ENCODE data around the gene DYRK1A.
A peak's percentile ranks its signal among the peaks of the same experiment; 100 is the strongest.

Gene DYRK1A

DNA sequence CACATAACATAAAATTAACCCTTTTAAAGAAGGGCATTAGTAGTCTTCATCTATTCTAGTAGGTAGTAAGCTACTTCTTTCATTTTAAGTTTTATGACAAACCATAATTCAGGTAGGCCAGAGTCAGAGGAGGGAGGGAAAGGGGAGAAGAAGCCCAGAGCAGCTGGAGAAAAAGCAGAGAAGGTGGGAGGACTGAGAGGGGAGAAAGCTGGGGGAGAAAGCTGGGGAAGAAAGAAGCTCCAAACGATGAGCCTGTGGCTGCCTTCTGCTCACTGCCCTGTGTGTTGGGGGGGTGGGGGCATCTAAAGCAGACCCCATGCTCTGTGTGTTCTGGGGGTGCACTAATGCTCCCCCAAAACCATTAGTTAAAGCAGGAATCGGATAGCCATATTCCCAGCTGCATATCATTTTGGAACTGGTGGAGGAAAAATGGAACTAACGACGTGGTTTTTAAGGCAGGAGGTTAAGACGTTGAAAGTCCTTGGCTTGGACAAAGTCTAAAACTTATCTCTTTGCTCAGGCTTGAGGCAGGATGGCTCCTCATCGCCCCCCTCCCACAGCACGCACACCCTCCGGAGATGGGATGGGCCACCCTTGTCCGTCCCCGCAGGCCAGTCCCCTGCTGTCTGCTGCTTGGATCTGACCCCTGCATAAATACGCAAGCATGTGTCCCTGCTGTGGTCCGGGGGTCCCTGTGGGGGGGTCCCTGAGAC is 184.2 kb downstream of the DYRK1A start:
- no peak for DNase-seq (ENCODE audit: low spot score)

DNA sequence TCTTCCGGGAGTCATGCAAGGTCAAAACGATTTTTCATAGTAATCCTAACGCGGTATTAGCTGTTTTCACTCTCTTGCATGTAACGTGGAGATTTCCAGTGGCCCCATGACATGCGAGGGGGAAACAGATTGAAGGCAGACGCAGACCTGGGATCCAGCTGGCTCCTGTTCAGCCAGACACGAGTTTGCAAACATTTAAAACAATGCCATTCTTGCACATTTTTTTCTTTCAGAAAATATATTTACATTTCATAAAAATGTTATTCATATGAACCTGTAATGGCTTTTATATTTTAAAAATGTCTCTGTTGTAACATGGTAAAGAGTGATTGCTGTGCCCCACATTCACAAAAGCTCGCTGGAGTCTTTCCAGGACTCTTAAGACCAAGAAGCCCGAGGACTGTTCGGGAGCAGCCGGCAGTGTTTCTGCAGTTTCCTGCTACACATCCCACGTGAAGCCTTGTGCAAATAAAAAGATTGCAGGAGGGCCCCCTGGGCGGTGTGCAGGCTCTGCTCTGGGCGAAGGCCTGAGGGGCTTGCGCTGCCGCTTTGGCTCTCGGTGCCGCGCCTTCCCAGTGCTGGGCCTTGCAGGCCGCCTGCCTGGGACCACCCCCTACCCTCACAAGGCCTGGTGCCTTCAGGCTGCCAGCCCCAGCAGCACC is 184.9 kb downstream of the DYRK1A start:
- DNase-seq (ENCODE audit: low spot score): no peak

DNA sequence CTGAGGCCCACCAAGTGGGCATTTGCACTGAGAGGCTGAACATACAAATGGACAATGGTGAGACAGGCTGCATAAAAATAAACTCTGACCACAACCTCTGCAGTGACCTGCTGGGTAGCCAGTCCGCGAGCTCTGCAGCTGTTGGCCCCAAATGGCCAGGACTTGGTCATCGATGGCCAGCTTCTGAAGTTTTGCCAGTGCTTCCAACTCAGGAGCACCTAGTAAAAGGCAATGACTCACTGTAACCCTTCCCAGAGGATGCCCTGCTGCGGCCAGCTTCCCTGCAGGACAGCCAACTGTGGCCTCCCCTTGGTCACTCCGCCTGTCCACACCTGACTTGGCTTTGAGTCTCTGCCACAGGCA is 185.4 kb downstream of the DYRK1A start:
- no peak for DNase-seq (ENCODE audit: low spot score)

DNA sequence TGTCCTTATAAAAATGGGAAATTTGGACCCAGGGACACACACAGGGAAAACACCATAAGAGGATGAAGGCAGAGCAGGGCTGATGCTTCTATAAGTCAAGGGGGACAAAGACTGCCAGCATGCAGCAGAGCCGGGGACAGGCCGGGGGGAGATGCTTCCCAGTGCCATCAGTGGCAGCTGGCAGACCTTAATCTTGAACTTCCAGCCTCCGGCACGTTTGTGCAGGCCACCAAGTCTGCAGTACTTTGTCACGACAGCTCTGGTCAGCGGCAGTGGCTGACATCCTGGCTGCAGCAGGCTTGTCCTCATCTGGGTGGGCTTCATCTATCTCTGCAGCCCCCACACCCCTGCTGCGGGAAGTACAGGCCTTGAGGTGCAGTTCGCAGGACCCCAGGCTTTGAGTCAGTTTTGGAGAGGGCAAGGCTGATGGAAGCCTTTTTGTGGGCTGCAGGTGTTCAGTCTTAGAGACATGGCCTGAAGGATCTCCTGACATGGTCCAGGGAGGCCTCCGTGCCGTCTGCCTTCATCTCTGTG is 186.0 kb downstream of the DYRK1A start:
- DNase-seq (ENCODE audit: low spot score): no peak

DNA sequence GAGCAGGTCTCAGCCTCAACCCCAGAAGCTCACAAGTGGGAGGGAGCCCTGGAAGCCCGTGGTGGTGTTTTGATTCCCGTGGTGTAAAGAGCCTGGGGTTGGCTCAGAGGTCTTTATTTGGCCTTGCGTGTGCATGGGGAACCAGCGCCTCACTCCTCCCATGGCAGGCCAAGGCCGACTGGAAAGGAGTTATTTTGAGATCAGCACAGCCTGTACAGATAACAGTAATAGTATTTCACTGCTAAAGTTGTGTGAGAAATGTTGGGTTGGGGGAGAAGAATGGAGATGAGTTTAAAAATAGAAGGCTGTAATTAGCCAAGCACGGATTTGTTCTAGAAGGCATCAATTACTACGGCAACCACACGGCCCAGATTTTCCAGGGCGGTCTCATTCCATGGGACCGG is 186.5 kb downstream of the DYRK1A start:
- no peak for DNase-seq (ENCODE audit: low spot score)

DNA sequence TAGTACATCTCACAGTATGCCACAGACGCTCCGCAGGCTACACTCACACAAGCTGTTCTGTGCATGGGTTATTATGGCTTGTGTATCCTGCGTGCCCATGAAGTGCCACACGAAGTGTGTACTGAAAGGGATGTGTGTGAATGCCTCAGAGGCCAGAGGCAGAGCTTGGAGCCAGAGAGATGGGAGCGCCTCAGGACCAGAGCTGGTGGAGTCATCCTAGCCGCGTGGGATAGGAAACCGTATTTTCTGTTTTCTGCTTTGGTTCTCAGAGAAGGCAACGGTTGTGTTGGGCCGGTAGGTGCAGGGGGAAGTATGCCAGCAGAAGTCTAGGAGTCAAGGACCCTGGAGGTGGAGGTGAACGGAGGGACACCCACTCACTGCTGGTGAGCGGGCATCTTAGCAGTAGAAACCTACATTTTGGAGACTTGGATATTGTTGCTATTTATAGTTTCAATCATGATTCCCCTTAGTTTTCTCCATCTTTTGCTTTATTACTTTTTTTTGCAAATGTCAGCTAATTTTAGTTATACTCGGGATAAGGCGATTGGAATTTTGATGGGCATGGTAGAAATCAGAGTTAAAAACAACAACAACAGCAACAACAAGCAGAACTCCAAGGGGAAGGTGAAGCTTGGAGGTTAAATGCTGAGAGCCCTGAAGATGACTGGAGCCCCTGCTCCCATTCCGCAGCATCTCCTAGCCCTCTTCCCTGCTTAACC is 188.2 kb downstream of the DYRK1A start:
- DNase-seq (ENCODE audit: low spot score): no peak

DNA sequence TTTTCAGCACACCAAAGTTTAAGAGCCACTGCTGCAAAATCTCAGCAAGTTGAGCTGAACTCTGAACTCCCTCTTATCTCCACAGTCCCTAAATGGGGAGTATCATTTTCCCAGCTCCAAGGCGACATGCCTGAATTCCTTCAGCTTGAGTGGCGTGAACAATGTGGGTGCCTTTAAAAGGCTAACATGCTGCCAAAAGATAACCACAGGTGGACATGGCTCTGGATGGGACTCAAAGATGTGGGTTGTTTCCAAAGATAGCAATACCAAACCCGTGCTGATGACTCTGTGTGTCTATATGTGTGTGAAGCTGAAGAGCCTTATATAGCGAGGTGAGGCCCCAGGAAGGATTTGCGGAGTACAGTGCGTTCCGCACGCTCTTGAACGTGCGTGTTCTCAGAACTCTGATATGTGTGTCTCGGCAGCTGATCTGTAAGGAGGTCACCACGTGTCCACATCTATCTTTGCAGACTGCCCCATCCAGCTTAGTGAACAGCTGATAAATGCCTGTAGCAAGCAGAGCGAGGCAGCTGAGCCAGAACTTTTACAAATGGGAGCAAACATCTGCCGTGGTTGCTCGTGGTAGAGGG is 189.2 kb downstream of the DYRK1A start:
- DNase-seq (ENCODE audit: low spot score): no peak

DNA sequence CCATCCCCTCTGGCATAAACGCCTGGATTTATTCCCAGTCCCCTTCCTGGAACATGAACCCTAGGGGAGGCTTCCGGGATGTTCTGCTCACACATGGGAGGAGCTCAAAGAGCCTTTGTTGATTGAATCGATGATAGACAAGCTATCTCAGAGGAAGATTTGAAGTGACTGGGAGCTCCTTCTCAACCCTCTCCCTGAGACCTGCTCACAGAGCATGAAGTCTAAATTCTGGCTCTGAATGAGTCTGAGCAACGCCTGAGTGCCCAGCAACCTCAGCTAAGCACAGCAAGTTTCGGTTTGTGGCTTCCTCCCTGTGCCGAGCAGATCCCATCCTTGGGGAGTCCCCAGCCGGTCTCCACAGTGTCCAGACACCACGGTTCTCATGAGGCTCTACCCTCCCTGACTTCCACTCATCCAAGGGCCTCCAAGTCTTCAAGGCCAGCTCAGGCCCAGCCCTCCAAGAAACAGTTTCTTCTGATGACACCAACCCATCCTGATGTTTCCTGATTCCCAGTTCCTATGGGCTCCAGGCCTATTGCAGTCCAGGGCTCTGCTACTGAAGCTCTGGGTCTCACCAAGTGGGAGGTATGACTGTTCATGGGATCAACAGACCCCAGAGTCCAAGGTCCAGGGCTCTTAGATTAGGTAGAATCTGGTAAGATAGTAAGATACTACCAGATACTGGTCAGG is 190.8 kb downstream of the DYRK1A start:
- no peak for DNase-seq (ENCODE audit: low spot score)

DNA sequence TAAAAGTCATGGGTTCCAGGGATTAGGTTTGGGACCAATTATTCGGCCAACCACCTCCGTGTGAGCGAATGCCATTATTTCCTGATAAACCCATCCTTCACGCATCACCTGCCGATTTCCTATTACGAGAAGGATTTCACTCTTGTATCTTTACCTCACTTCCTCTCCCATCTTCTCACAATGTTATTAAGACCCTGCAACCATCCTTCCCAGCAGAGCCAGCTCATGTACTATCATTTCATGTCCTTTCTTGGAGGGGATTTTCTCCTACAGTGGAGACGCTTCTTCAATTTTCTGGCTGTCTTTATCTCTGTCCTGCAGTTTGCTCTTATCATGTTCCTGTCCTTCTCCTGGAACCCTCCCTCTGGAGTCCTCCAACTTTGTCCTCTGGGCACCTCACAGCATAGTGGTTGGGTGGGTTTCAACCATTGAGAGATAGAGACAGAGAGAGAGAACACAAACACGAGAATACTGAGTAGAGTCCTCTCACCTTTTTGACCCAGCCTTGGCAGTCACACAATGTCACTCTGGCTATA is 192.2 kb downstream of the DYRK1A start:
- no peak for DNase-seq (ENCODE audit: low spot score)

DNA sequence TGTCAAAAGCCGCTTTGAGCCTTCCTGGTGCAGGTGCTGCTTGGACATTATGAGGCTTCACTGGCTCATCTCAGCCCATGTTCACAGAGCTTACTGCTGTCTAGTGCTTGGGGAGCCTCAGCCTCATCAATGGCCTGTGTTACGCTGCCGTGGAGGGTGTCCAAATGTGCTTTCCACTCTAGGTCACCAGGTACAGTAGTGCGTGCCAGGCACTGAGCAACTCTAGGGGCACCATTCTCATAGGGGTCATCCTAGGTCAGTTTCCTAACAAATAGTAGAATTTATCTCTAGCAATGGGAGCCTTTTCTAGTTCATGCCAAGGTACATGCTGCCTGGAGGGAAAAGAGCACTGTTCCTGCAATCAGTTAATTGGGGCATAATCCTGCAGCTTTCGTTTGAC is 193.8 kb downstream of the DYRK1A start:
- no peak for DNase-seq (ENCODE audit: low spot score)

DNA sequence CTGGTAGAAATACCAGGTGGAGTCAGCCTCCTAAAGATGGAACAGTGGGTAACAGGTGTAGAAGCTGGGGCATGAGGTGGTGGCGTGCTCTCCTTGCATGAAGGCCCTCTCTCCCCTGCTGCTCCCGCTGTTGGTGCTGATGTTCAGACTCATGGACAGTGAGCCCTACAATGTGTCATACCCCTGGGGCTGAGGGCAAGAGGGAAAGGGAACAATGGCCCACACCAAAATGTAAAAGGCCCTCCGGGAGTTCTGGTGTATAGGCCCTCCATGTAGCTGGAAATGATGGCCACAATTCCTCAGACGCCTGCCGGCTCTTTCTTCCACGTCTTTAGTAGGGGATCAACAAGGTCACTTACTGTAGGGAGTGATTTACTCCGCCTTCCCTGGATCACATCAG is 194.9 kb downstream of the DYRK1A start:
- no peak for DNase-seq (ENCODE audit: low spot score)

DNA sequence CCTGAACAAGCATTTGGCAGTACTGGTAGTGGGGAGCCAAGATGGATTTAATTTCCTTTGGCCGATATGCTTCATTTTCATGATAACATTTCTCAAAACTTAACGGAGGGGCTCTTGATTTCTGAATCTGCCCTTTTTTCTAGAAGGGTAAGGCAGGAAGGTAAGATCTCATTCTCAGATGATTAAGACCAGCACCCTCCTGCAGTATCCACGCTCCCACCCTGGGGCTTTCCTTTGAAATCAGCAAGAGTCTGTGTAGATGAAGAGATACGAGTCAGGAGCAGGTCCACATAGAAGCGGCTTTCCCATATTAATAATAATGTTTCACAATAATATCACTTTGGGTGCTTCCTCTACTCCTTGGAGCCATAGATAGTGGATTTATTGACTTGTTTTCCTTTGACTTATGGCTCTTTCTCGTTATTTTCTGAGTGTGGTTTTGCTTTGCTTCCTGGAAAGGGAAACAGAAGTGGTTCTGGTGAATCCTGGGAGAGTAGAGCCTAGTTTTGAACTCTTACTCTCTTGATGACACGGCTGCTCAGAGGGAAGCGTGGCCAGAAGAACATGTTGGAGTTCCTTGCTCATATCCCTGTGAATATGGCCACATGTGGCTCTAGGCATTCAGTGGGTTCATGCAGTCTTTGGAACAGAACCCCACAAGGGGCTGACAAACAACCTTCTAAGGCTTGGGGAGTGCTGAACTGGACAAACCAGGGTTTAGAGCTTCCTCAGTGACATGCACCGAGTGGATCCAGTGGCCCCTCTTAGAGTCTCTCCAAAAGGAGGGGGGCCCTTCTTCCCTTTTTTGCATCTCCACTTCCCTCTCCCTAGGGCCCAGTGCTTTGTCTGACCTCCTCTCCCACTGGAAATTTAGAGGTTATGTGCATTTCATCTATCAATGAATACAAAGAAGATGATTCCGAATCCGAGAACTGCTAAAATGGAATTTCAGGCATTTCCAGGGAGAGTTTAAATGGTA is 195.7 kb downstream of the DYRK1A start:
- no peak for DNase-seq (ENCODE audit: low spot score)

DNA sequence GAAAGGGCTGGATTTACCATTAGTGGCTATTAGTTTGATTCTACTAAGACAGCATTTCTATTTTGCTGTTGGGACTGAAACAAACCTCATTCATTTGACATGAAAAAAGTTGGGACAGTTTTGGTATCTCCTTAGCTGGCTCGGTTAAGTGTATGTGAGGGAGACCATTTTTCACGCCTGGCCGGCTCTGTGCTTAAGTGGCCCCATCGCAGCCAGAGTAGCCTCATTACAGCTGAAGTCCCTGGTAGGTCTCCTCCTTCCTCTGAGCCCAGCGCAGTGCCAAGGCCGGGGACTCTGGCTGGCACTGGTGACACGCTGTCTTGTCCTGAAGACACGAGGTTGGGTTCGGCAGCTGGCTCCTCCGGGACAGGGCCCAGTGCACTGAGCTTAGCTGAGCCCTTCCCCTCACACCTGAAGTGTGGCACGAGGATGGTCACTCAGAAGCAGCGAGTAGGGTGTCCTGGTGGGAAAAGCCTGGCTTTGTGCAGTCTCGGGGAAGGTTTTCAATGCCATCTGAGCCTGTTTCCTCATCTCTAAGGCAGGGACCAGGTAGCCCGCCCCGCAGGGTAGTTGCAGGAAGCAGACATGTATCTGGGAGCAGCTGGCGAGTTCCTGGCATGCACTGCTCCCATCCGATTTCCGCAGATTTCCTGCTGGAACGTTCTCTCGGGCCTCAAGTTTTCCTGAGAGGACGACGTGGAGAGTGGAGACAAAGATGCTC is 196.5 kb downstream of the DYRK1A start:
- DNase-seq (ENCODE audit: low spot score): no peak

DNA sequence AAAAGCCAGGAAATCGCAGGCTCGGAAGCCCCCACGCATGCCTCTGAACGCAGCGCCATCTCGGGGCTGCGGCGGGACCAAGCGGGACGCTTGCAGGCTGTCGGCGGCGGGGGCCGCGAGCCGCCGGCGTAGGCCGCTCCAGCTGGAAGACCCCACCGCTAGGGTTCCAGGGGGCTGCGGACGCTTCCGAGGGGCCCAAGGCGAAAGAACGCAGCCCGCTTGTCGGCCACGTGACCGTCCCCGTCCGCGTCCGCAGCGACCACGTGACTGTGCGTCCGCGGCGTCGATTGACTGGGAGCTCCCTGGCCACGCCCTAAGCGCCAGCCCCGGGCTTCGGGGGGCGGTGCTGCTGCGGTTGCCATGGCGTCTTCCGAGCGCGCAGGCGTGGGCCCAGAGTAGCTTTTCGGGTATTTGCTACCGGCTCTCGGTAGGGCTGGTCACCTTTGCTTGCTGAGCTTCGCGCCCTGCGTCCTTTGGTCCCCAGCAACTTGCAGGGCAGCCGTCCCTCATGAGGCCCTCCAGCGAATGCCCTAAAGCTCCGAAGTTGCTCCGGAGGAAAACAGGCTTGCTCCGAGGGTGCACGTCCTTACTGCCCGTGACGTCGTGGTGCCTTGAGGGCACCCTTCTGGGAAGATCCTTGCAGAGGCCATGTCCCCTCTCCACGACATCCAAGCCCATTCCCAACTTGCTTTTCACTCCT is 197.2 kb downstream of the DYRK1A start:
- peak; percentile 95 for DNase-seq (ENCODE audit: low spot score)

DNA sequence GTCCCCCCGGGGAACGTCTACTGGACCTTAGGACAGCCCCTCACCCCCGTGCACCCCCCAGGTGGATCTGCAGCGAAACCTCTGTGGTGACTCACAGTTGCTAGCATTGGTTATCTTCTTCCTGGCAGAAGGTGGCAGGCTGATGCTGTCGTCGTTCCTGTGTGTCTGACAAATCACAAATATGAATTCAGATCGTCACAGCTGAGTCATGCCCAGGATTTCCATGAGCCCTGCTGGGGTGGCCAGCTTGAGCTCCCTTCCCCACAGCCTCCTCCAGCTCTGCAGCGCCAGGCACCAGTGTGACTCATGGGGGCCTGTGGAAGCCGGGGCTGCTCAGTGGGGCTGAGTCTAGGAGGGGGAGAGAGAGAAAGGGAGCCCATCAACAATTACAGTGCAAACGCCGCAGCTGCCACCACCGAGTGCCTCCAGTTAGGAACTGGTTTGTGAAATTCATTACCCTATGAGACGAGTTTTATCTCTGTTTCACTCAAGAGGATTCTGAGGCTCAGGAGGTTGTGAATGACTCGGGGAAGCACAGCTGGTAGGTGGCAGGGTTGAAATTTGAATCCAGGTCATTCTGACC is 197.9 kb downstream of the DYRK1A start:
- peak; percentile 88 for DNase-seq (ENCODE audit: low spot score)

DNA sequence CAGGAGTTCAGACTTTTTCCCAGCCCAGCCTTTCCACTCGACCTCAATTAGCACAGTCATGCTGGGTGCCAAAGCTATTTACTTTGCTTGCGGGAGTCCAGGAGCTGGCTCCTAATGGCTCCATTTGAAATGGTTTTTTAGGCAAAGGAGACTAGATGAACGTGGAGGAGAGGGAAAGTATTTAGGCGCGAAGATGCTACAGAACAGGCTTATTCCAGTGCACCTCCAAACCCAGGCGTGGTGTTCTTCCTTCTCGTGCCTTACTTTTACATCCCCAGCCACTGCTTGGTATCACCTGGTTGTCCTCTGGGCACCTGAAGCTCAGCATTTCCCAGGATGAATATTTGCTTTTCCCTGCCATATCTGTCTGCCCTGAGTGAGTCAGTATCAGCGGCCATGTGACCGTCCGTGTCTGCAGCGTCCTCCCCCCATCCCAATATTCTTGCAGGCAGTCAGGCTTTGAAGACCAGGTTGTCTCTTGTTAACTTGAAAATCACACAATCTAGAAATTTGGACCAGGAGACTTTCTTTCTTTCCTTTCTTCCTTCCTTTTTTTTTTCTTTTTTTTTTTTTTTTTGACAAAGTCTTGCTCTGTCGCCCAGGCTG is 198.5 kb downstream of the DYRK1A start:
- DNase-seq (ENCODE audit: low spot score): no peak

DNA sequence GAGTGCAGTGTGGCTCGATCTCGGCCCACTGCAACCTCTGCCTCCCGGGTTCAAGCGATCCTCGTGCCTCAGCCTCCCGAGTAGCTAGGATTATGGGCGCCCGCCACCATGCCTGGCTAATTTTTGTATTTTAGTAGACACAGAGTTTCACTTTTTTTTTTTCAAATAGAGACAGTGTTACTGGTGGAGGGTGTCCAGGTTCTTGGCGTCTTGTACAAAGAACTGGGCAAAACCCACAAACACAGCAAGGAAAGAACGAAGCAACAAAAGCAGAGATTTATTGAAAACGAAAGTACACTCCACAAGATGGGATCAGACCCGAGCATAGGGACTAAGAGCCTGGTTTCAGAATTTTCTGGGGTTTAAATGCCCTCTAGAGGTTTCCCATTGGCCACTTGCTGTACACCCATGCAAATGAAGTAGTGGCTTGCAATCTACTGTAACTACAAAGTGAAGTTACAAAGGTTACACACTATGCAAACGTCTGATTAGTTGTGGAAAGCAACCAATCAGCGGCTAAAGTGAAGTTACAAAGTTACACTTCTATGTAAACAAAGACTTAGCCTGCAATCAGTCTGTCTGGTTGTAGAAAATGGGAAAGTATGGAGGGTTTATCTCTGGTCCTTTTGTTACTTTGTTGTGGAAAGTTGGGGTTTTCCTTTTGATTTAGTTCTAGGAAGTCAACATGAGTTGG is 199.1 kb downstream of the DYRK1A start:
- no peak for DNase-seq (ENCODE audit: low spot score)

Measured in hematopoietic multipotent progenitor cell treated with erythropoietin and hydrocortisone succinate and interleukin-3 and kit ligand, for 15 days (in vitro differentiated cells).